PC-3 (cell line): Measurements from ENCODE around the gene SGCD. TPM values are rescaled to one million over a fixed set of nuclear protein-coding genes. Genes with fewer than 3 reads are reported as not detected.

Experiments
- ATAC-seq: fragments of 200-7000 bp; cut with Tn5 transposase; 2 replicates; pipeline ENCODE4 v1.9.1; 2020; ENCODE audit warnings: mild to moderate bottlenecking, moderate library complexity
- BruUV-seq: library from RNA; stranded (reverse); fragments of 400-500 nt; replicated peaks from 2 replicates; lab custom pipeline; 2021; lab: Mats Ljungman, UMichigan
- CTCF ChIA-PET: fragments of 300-600 bp; sonication (Branson Sonifier 250); formaldehyde crosslinking; loops from one replicate; lab custom pipeline; 2022; ENCODE audit warnings: antibody characterized with exemption; lab: Charles Lee
- POLR2A ChIA-PET: fragments of 300-600 bp; sonication (Branson Sonifier 250); formaldehyde crosslinking; loops from one replicate; lab custom pipeline; 2022; ENCODE audit warnings: antibody characterized with exemption; ENCODE audit not compliant: unreplicated experiment; lab: Charles Lee
- DNase-seq: peaks from one replicate; pipeline ENCODE4 v3.0.0-alpha.2; 2015
- H2AFZ ChIP-seq: fragments of 300-600 bp; sonication (generic); 2 replicates; pipeline ENCODE4 v1.6.0; 2016; ENCODE audit warnings: antibody characterized with exemption, low read length
- H3F3A ChIP-seq: fragments of 300-600 bp; sonication (generic); one replicate; pipeline ENCODE4 v1.6.0; 2017; ENCODE audit warnings: antibody characterized with exemption, low read length, control low read depth, mild to moderate bottlenecking; ENCODE audit not compliant: unreplicated experiment
- H3K27ac ChIP-seq: fragments of 300-600 bp; sonication (generic); 2 replicates; pipeline ENCODE4 v1.5.1; 2016; ENCODE audit warnings: mild to moderate bottlenecking, low read length
- H3K27me3 ChIP-seq: fragments of 300-600 bp; sonication (generic); 2 replicates; pipeline ENCODE4 v1.6.1; 2016; ENCODE audit warnings: low read length, mixed read lengths
- H3K36me3 ChIP-seq: fragments of 300-600 bp; sonication (generic); 2 replicates; pipeline ENCODE4 v1.6.1; 2016; ENCODE audit warnings: low read depth, mixed run types, low read length, mixed read lengths
- H3K4me1 ChIP-seq: fragments of 300-600 bp; sonication (generic); 2 replicates; pipeline ENCODE4 v1.5.1; 2016; ENCODE audit warnings: low read length; ENCODE audit not compliant: insufficient read depth
- H3K4me2 ChIP-seq: fragments of 300-600 bp; sonication (generic); 2 replicates; pipeline ENCODE4 v1.6.0; 2016; ENCODE audit warnings: low read length
- H3K4me3 ChIP-seq: fragments of 300-600 bp; sonication (generic); 2 replicates; pipeline ENCODE4 v1.5.1; 2016; ENCODE audit warnings: mild to moderate bottlenecking, low read length, mixed read lengths
- H3K79me2 ChIP-seq: fragments of 300-600 bp; sonication (generic); 2 replicates; pipeline ENCODE4 v1.6.1; 2017; ENCODE audit warnings: low read length, mixed read lengths
- H3K9ac ChIP-seq: fragments of 300-600 bp; sonication (generic); 2 replicates; pipeline ENCODE4 v1.6.0; 2016; ENCODE audit warnings: mild to moderate bottlenecking, low read length
- H3K9me2 ChIP-seq: fragments of 300-600 bp; sonication (generic); replicated peaks from 2 replicates; pipeline ENCODE4 v1.6.1; 2016; ENCODE audit warnings: mixed run types, low read length, mixed read lengths
- H3K9me3 ChIP-seq: fragments of 300-600 bp; sonication (generic); 2 replicates; pipeline ENCODE4 v1.6.1; 2016; ENCODE audit warnings: low read length, mixed read lengths
- H4K20me1 ChIP-seq: fragments of 300-600 bp; sonication (generic); 2 replicates; pipeline ENCODE4 v1.6.1; 2016; ENCODE audit warnings: low read length, mixed read lengths
- CTCF ChIP-seq: fragments of 300-600 bp; sonication (generic); conservative IDR thresholded peaks from 2 replicates; pipeline ENCODE4 v1.5.1; 2017; ENCODE audit warnings: antibody characterized with exemption, low read depth, mild to moderate bottlenecking, low read length
- EZH2 ChIP-seq: fragments of 300-600 bp; sonication (generic); IDR thresholded peaks from one replicate; pipeline ENCODE4 v1.6.1; 2017; ENCODE audit warnings: antibody characterized with exemption, mild to moderate bottlenecking, low read length; ENCODE audit not compliant: unreplicated experiment
- EZH2phosphoT487 ChIP-seq: fragments of 300-600 bp; sonication (generic); IDR thresholded peaks from 2 replicates; pipeline ENCODE4 v1.6.1; 2018; ENCODE audit warnings: mild to moderate bottlenecking, antibody characterized with exemption, low read length, borderline replicate concordance
- intact Hi-C: fragments of 100-400 bp; cut with micrococcal nuclease; formaldehyde crosslinking; loops from 2 replicates; pipeline ENCODE4 v1.9.0; 2023
- total RNA-seq: library from RNA; depleted of rRNA; stranded (reverse); fragments of >200 nt; gene quantifications from 2 replicates; pipeline ENCODE4 v1.2.3, GENCODE V29; 2014

Gene SGCD
- total RNA-seq, 1 experiment from 2014 or later, result 0.15 TPM

DNA sequence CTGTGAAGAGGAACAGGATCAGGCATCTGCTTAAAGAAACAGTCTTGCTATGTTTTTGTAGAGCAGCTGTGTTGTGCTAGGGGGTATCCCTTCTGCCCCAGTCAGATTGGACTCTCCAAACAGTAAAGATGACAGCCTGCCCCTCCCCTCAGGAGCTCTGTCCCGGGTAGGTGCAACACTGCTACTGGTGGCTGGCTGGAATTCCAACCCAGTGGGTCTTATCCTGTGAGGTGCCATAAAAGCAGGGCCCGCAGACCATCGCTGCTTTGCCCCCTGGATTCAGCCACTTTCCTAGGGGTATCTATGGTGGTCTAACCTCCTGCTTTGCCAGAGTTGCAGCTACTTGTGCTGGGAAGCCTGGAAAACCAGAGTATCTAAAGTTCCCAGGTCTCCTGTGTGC, 408.5 kb downstream of the SGCD start:
- Histone ChIP-seq H3K4me3 (no peak overlapping the region), H3K9ac (no peak overlapping the region), H3K4me1 (no peaks in the 10 kb centered on the region), H3K36me3 (no peaks in the 10 kb centered on the region), H3K4me2 (no peak overlapping the region), H3K9me2 (no peaks in the 10 kb centered on the region), H3K9me3 (no peaks in the 10 kb centered on the region), H3K79me2 (no peaks in the 10 kb centered on the region), H3K27ac (no peak overlapping the region), H3F3A (no peaks in the 10 kb centered on the region), H4K20me1 (no peaks in the 10 kb centered on the region), H2AFZ (no peak overlapping the region), H3K27me3 (no peaks in the 10 kb centered on the region)
- BruUV-seq, result no TSS peak
- intact Hi-C loops, result no loop called here
- DNase-seq, result no peak
- TF ChIP-seq EZH2phosphoT487, result no peak
- no peak for TF ChIP-seq CTCF
- TF ChIP-seq EZH2, result no peak
- ATAC-seq, result no peak
- ChIA-PET POLR2A (no interaction called here), CTCF (no interaction called here)

DNA sequence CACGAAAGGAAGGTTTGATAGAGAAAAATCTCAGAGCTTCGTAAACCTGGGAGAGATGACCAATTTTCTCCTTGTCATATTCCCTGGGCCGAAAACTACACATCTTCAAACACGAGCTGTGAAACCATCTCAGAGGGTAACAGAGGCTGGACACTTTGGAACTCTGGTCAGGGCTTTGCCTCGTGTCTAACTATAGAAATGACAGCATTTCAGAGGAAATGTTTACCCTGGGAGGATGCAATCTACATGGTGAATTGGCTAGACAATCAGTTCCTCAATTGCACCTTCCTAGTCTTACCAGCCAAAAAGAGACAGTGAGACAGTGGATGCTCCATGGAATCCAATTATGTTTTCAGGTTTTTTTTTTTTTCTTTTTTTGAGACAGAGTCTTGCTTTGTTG, 414.6 kb downstream of the SGCD start:
- no peak for DNase-seq
- no peak for ATAC-seq
- Histone ChIP-seq H3K4me3 (no peak overlapping the region), H3K27me3 (peaks cover 15% of the 10 kb centered on the region; the same call in 1 of the 2 replicates), H3F3A (no peaks in the 10 kb centered on the region), H4K20me1 (no peaks in the 10 kb centered on the region), H3K36me3 (no peaks in the 10 kb centered on the region), H3K4me2 (no peak overlapping the region), H3K9ac (no peak overlapping the region), H3K27ac (no peak overlapping the region), H3K79me2 (no peaks in the 10 kb centered on the region), H3K4me1 (no peaks in the 10 kb centered on the region), H3K9me2 (no peaks in the 10 kb centered on the region), H3K9me3 (peaks cover 5% of the 10 kb centered on the region; the same call in 1 of the 2 replicates), H2AFZ (no peak overlapping the region)
- ChIA-PET CTCF (no interaction called here), POLR2A (no interaction called here)
- intact Hi-C loops, result loop anchor here (5.0 kb wide), 1 partner anchor 551 kb away; no protein-coding TSS in a partner anchor
- no peak for TF ChIP-seq CTCF
- TF ChIP-seq EZH2phosphoT487, result no peak
- TF ChIP-seq EZH2, result no peak
- no TSS peak for BruUV-seq

DNA sequence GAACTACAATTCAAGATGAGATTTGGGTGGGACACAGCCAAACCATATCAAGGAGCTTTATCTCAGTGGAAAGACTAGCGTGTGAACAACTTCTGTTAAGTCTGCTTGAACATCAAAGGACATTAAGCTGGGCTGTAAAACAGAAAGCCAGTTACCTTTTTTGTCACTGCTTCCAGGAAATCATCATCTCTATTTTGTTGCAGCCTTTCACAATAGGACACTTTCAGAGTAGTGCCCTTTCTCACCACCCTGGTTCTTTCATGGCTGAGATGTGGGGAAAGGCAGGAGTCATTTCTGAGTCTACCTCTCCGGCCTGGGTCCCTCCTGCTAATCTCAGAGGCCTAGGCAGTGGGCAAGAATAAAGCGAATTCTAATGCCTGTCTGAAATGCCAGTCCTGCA, 426.9 kb downstream of the SGCD start:
- ATAC-seq, result no peak
- TF ChIP-seq EZH2phosphoT487, result no peak
- no peak for TF ChIP-seq EZH2
- TF ChIP-seq CTCF, result no peak
- Histone ChIP-seq H3K27ac (no peak overlapping the region), H3K27me3 (no peaks in the 10 kb centered on the region), H4K20me1 (no peaks in the 10 kb centered on the region), H3K9me2 (no peaks in the 10 kb centered on the region), H3K79me2 (no peaks in the 10 kb centered on the region), H3K9me3 (0 out of 2 replicates have a peak, but pooled peaks cover 5% of the 10 kb centered on the region), H3K4me3 (no peak overlapping the region), H3K4me1 (no peaks in the 10 kb centered on the region), H3K4me2 (no peak overlapping the region), H3F3A (no peaks in the 10 kb centered on the region), H3K36me3 (no peaks in the 10 kb centered on the region), H3K9ac (no peak overlapping the region), H2AFZ (no peak overlapping the region)
- POLR2A ChIA-PET, result interaction anchor here (0.6 kb wide), 1 partner anchor 9 kb away, joined by 7 read pairs; no protein-coding TSS in a partner anchor
- intact Hi-C loops, result no loop called here
- no TSS peak for BruUV-seq
- no peak for DNase-seq
- CTCF ChIA-PET, result no interaction called here
